ENCODE measurements around the gene E2F7.

Gene E2F7

DNA sequence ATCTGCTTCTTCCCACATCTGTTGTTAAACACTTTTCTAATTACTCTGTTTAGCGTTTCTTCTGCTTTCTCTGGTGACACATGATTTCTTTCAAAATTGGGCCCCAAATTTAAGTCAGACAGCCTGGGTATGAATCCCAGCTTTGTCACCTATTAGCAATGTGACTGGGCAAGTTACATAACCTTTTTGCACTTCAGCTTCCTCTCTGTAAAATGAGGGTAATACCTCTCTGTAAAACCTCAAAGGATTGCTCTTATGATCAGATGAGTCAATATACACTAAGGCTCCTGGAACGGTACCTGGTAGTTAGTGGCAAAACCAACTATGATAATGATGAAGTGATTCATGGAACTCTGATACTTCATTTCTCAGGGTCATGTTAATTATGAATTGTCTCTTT is 33.0 kb downstream of the E2F7 start:
- H3K4me3 ChIP-seq (replicated peaks; ENCODE audit: low read depth, low read length), result no peak overlapping the region
- no peaks in the 10 kb centered on the region for H3K27me3 ChIP-seq (replicated peaks; ENCODE audit: control insufficient read depth, insufficient read depth, low read length)
- no peak for DNase-seq (ENCODE audit: extremely low read depth, insufficient read length)
- peaks cover 23% of the 10 kb centered on the region for H3K36me3 ChIP-seq (ENCODE audit: control insufficient read depth, insufficient read depth, low read length)
- TF ChIP-seq, protein P1, sequence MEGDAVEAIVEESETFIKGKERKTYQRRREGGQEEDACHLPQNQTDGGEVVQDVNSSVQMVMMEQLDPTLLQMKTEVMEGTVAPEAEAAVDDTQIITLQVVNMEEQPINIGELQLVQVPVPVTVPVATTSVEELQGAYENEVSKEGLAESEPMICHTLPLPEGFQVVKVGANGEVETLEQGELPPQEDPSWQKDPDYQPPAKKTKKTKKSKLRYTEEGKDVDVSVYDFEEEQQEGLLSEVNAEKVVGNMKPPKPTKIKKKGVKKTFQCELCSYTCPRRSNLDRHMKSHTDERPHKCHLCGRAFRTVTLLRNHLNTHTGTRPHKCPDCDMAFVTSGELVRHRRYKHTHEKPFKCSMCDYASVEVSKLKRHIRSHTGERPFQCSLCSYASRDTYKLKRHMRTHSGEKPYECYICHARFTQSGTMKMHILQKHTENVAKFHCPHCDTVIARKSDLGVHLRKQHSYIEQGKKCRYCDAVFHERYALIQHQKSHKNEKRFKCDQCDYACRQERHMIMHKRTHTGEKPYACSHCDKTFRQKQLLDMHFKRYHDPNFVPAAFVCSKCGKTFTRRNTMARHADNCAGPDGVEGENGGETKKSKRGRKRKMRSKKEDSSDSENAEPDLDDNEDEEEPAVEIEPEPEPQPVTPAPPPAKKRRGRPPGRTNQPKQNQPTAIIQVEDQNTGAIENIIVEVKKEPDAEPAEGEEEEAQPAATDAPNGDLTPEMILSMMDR (IDR thresholded peaks at IDR 0.05; ENCODE audit: insufficient read depth, low read length, poor library complexity, severe bottlenecking), result no peak

DNA sequence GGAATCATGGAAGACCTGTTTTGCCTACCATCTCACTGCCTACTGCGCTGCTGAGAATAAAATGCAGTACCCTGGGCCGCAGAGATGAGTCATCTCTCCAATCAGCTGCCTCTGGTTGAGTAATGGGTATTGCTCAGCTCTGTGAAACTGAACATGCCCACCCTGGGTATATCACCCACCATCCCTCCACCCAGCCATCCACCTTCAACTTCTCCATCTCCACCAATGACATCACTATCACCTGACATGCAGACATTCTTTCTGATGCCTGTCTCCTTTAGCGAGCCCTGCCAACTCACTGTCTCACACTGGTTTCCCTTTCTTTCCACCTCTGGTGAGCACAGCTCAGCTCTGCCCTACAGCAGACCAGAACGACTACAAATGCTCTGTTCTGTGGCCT is 33.6 kb downstream of the E2F7 start:
- peaks cover 23% of the 10 kb centered on the region for H3K36me3 ChIP-seq (ENCODE audit: control insufficient read depth, insufficient read depth, low read length)
- DNase-seq (ENCODE audit: extremely low read depth, insufficient read length), result no peak
- H3K27me3 ChIP-seq (replicated peaks; ENCODE audit: control insufficient read depth, insufficient read depth, low read length), result no peaks in the 10 kb centered on the region
- H3K4me3 ChIP-seq (replicated peaks; ENCODE audit: low read depth, low read length), result no peak overlapping the region
- TF ChIP-seq, protein P1 (IDR thresholded peaks at IDR 0.05; ENCODE audit: insufficient read depth, low read length, poor library complexity, severe bottlenecking), result no peak

DNA sequence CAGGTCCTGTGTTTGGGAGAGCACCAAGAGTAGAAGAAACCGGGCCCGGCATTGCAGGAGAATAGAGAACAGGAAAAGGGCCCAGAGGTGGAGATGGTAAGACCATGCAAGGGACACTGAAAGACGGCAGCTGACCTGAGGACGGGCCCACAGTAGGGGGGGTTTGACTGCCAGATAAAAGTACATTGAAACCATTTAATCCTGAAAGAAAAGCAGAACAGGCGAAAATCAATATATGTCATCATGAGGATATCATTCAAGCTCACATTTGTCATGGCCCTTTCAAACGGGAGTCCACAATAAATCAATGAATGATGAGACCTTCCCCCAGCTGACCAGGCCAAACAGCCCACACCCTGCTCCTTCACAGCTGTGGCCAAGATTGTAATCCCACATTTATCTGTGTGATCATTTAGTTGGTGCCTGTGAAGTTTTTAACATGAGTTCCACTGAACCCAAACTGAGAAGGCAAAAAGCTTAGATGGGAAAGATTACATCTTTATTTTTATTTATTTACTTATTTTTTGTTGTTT is 39.5 kb downstream of the E2F7 start:
- Histone ChIP-seq H3K4me3 (replicated peaks; ENCODE audit: low read depth, low read length) (no peak overlapping the region), H3K27me3 (replicated peaks; ENCODE audit: control insufficient read depth, insufficient read depth, low read length) (no peaks in the 10 kb centered on the region), H3K36me3 (ENCODE audit: control insufficient read depth, insufficient read depth, low read length) (peaks cover 11% of the 10 kb centered on the region)
- no peak for DNase-seq (ENCODE audit: extremely low read depth, insufficient read length)
- TF ChIP-seq, protein P1 (IDR thresholded peaks at IDR 0.05; ENCODE audit: insufficient read depth, low read length, poor library complexity, severe bottlenecking), result no peak

DNA sequence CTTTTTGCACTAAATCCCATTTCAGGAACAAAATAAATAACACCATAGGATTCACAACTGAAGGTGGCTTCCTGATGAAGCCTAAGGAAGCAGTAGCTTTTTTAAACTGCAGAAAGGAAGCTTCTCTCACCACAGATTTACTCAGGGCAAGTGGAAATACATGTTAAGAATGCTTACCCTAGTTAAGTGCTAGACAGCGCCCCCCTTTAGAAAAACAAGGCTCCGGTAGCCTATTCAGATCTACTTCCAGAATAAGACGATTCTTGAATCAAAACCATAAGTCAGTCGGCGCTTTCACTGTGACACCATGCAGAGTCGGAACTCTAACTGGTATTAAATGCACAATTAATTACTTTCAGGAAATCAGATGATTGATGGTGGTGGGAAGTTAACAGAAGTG is 41.9 kb downstream of the E2F7 start:
- Histone ChIP-seq H3K36me3 (ENCODE audit: control insufficient read depth, insufficient read depth, low read length) (peaks cover 9% of the 10 kb centered on the region), H3K27me3 (replicated peaks; ENCODE audit: control insufficient read depth, insufficient read depth, low read length) (no peaks in the 10 kb centered on the region), H3K4me3 (replicated peaks; ENCODE audit: low read depth, low read length) (no peak overlapping the region)
- TF ChIP-seq, protein P1 (IDR thresholded peaks at IDR 0.05; ENCODE audit: insufficient read depth, low read length, poor library complexity, severe bottlenecking), result no peak
- DNase-seq (ENCODE audit: extremely low read depth, insufficient read length), result no peak

DNA sequence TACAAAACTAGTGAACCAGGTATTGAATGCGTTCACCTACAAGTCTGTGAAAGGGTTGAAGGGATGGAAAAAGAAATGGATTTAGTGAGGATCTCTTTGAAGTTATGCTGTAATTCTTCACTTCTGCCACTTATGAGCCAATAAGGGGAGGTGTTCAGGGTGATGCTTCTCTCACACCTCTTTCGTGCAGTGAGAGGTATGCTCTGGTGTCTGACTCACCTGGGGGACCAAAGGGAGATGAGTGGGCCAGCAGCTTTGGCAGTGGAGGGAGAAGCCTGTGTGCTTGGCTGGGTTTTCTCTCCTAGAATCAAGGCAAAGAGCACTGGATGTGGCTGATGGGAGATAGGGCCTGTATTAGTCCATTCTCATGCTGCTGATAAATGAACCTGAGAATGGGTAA is 45.4 kb downstream of the E2F7 start:
- peaks cover 5% of the 10 kb centered on the region for H3K36me3 ChIP-seq (ENCODE audit: control insufficient read depth, insufficient read depth, low read length)
- TF ChIP-seq, protein P1 (IDR thresholded peaks at IDR 0.05; ENCODE audit: insufficient read depth, low read length, poor library complexity, severe bottlenecking), result no peak

DNA sequence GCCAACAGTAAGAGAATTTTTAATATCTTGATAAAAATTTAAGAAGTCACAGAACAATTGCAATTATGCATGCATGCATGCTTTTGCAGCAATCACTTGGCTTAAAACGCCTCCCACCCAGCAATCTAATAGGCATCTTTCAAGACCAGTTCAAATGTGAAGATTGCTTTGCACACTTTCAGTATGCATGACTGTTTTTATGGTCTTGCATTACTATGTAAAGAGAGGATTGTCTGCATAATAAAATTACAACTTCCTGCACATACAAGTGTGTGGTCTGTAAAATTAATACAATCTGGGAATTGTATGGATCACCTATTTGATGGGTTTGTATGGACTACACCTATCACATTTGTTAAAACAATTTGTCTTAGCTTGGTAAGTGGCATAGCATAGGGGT is 48.8 kb downstream of the E2F7 start:
- no peaks in the 10 kb centered on the region for H3K27me3 ChIP-seq (replicated peaks; ENCODE audit: control insufficient read depth, insufficient read depth, low read length)
- TF ChIP-seq, protein P1 (IDR thresholded peaks at IDR 0.05; ENCODE audit: insufficient read depth, low read length, poor library complexity, severe bottlenecking), result no peak
- no peak overlapping the region for H3K4me3 ChIP-seq (replicated peaks; ENCODE audit: low read depth, low read length)
- DNase-seq (ENCODE audit: extremely low read depth, insufficient read length), result no peak
- peaks cover 5% of the 10 kb centered on the region for H3K36me3 ChIP-seq (ENCODE audit: control insufficient read depth, insufficient read depth, low read length)

More for the DNA sequence above, 45.4 kb downstream of the E2F7 start:
- no peaks in the 10 kb centered on the region for H3K27me3 ChIP-seq (replicated peaks; ENCODE audit: control insufficient read depth, insufficient read depth, low read length)
- DNase-seq (ENCODE audit: extremely low read depth, insufficient read length), result no peak
- H3K4me3 ChIP-seq (replicated peaks; ENCODE audit: low read depth, low read length), result no peak overlapping the region

Measured in GM06990 (cell line).